ENCODE data around the gene UBE2QL1. TPM values are rescaled to one million over a fixed set of nuclear protein-coding genes. Genes with fewer than 3 reads are reported as not detected.

UBE2QL1 gene
- total RNA-seq, 1 donor from 2014 or later: 0.77 TPM

DNA sequence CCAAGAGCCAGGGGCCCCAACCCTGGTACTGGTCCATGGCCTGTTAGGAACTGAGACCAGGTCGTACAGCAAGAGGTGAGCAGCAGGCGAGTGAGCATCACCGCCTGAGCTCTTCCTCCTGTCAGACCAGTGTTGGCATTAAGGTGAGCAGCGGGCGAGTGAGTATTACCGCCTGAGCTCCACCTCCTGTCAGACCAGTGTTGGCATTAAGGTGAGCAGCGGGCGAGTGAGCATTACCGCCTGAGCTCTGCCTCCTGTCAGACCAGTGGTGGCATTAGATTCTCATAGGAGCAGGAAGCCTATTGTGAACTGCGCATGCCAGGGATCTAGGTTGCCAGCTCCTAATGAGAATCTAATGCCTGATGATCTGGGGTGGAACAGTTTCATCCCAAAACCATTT is 31.0 kb upstream of the UBE2QL1 start:
- H3K27me3 Mint-ChIP-seq: no peaks in the 10 kb centered on the region
- no peak overlapping the region for H3K27ac Mint-ChIP-seq
- no peaks in the 10 kb centered on the region for H3K4me1 Mint-ChIP-seq
- intact Hi-C loops (cut with micrococcal nuclease): no loop called here
- no peaks in the 10 kb centered on the region for H3K9me3 Mint-ChIP-seq
- H3K4me3 Mint-ChIP-seq: no peak overlapping the region
- no peak for DNase-seq
- no peaks in the 10 kb centered on the region for H3K36me3 Mint-ChIP-seq (ENCODE audit: low read depth)

DNA sequence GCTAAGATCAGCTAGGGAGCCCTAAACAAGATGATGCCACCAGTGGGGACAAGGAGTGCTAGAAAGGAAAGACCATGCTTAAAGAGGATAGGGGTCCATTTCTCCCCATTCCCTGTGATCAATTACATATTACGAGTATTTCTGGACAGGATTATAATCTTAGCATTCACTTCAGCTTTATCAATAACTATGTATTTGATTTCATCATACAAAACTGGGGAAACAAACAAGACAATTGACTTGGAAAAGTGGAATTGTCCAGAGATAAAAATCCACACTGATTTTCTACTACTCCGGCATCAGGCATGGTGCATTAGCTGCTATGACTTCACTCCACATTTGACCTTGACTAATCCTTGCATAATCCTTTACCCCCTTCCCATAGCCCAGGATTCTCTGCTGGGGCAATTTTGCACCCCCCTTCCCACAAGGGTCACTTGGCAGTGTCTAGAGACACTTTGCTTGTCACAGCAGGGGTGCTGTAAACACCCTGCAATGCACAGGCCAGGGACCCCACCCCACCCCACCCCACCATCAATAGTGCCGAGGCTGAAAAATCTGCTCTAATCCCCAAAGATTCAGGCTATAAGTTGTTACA is 29.9 kb upstream of the UBE2QL1 start:
- intact Hi-C loops (cut with micrococcal nuclease): no loop called here
- Mint-ChIP-seq H3K4me1 (no peaks in the 10 kb centered on the region), H3K27ac (no peak overlapping the region), H3K27me3 (no peaks in the 10 kb centered on the region), H3K9me3 (no peaks in the 10 kb centered on the region), H3K4me3 (no peak overlapping the region), H3K36me3 (ENCODE audit: low read depth) (no peaks in the 10 kb centered on the region)
- DNase-seq: no peak

DNA sequence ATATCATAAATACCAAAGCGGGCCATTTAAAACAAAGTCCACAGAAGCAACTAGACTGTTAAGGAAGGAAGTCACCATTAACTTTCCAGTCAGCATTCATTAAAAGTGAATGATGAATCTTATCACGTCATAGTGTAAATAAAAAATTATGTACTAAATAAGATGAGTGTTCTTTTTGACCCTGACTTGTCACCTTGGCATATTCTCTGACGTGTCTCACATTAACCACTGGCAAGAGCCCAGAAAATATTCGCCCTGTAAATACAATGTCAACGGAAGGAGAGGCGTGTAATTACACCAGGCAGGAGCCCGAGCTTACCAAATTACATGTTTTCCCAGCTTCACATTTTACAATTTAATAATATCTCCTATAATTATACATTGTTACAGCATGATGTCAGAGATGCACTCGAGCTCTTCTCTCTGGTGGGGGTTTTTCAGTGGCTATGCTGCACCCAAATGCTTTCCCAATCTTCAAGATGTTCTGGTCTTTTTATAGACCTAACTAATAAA is 29.3 kb upstream of the UBE2QL1 start:
- no peaks in the 10 kb centered on the region for H3K36me3 Mint-ChIP-seq (ENCODE audit: low read depth)
- no peak overlapping the region for H3K27ac Mint-ChIP-seq
- H3K27me3 Mint-ChIP-seq: no peaks in the 10 kb centered on the region

DNA sequence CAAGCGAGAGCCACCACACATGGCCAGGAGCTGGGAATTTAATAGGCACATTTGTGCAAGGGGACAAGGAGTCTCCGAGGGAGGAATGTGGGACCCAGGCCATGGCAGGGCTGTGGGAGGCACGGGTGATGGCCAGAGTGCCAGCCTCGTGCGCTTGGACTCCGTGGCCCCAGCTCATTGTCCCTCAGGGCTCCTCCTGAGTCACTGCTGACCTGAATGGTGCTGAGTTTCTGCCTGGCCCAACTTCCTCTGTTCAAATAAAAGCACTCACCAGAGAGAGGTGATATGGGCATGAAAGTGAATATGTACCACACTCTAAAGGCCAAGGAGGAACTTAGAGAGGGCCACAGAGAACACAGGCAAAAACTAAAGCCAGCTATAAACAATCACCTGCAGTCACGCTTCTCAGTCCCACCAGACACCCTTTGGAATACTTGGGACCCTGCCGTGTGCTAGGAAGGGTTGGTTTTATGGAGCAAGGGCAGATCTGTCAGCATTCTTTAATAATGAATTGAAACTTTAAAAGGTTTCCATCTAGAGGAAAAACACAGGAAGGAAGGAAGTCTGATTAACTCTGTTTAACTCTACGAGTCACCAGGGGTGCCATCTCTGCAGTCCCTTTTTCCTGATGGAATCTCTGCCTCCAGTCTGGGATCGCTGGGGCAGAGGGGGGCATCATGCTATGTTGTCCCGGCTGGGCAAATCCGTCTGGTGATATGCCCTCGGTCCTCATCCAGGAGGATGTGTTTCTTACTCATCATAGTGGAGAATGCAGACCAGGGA is 25.1 kb upstream of the UBE2QL1 start:
- Mint-ChIP-seq H3K4me3 (no peak overlapping the region), H3K36me3 (ENCODE audit: low read depth) (no peaks in the 10 kb centered on the region), H3K27ac (no peak overlapping the region), H3K27me3 (peaks cover 7% of the 10 kb centered on the region), H3K9me3 (no peaks in the 10 kb centered on the region), H3K4me1 (no peaks in the 10 kb centered on the region)
- no peak for DNase-seq
- intact Hi-C loops (cut with micrococcal nuclease): no loop called here

More for the DNA sequence above, 29.3 kb upstream of the UBE2QL1 start:
- H3K9me3 Mint-ChIP-seq: no peaks in the 10 kb centered on the region
- intact Hi-C loops (cut with micrococcal nuclease): no loop called here
- DNase-seq: no peak
- H3K4me3 Mint-ChIP-seq: no peak overlapping the region
- no peaks in the 10 kb centered on the region for H3K4me1 Mint-ChIP-seq

DNA sequence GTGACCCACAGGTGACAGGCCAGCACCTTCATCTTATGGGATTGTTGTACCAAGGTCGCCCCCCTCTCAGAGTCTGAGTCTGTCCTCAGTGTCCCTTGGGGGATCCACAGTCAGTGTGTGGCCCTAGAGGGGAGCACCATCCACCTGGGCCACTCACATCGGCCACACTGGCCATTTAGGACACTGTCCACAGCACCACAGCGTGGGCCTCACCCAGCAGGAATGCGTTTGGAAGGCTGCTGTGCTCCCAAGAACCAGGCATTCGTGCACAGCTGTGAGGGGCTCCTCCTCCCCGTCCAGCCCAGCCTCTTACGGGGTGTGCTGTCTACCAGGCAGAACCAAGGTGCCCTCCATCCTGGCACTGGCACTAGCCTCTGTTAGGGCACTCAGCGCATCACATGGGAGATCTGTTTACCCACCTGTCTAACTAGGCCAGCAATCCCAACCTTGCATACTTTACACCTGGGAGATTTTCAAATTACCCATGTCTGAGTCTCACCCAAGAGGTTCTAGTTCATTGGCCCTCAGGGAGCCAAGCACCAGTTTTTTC is 24.5 kb upstream of the UBE2QL1 start:
- Mint-ChIP-seq H3K27me3 (peaks cover 7% of the 10 kb centered on the region), H3K36me3 (ENCODE audit: low read depth) (no peaks in the 10 kb centered on the region), H3K9me3 (no peaks in the 10 kb centered on the region), H3K4me1 (no peaks in the 10 kb centered on the region), H3K4me3 (no peak overlapping the region), H3K27ac (no peak overlapping the region)
- DNase-seq: no peak
- intact Hi-C loops (cut with micrococcal nuclease): no loop called here

DNA sequence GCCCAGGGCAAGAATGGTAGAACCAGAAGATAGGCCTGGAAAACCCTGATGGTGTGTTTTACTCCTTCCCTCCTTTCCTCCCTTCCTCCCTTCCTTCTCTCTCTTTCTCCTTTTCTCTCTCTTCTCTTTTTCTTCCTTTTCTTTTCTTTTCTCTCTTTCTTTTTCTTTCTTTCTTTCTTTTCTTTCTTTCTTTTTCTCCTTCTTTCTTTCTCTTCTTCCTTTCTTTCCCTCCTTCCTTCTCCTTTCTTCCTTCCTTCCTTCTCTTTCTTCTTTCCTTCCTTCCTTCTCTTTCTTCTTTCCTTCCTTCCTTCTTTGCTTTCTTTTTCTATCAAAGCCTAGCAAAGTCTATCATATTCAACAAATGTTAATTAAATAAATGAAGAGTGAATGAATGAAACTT is 24.0 kb upstream of the UBE2QL1 start:
- Mint-ChIP-seq H3K4me3 (no peak overlapping the region), H3K27ac (no peak overlapping the region), H3K4me1 (no peaks in the 10 kb centered on the region), H3K27me3 (peaks cover 7% of the 10 kb centered on the region), H3K9me3 (no peaks in the 10 kb centered on the region), H3K36me3 (ENCODE audit: low read depth) (no peaks in the 10 kb centered on the region)
- intact Hi-C loops (cut with micrococcal nuclease): no loop called here
- DNase-seq: no peak

DNA sequence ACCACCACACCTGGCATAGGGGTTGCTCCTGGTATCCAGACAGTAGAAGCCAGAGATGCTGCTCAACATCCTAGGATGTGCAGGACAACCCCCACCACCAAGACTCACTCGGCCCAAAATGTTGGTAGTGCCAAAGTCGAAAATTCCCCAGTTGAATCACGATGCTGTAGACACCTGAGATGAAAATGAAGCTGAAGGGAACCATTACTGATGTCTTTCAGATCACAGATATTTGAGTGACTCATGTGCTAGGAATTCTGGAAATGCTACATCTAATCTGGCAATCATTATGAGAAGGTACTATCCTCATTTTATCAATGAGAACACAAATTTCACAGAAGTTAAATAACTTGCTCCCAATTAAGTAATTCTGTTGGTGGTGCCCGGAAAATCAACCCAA is 21.0 kb upstream of the UBE2QL1 start:
- Mint-ChIP-seq H3K36me3 (ENCODE audit: low read depth) (no peaks in the 10 kb centered on the region), H3K4me3 (no peak overlapping the region), H3K4me1 (no peaks in the 10 kb centered on the region), H3K27me3 (peaks cover 11% of the 10 kb centered on the region), H3K27ac (no peak overlapping the region), H3K9me3 (no peaks in the 10 kb centered on the region)
- intact Hi-C loops (cut with micrococcal nuclease): no loop called here
- DNase-seq: no peak

DNA sequence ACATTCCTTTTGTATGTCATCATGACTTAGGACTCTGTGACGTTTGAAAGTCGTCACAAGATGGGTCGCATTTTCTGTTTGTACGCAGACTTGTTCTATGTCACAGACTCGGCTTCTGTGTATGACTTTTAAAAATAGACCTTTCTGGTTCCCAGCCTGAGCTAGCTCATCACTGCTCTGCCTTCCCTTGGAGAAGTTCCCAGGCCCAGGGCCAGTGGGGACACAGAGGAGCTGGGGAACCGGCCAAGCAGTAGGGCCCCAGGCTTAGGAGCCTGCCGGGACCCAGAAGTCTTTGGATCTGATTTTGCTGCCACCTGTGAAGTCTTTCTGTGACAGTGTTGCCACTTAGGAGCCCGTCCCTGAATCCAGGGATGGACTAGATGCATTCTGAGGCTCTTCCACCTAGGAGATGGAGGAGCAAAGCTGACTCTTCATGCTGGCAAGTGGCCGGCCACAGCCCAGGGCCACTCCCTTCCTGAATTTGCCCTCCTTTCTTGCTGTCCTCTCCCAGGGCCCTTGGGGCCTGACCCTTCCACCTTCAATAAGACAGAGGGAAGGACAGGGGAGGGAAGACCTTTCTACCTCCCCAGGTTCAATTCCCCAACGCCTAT is 18.1 kb upstream of the UBE2QL1 start:
- Mint-ChIP-seq H3K4me3 (no peak overlapping the region), H3K36me3 (ENCODE audit: low read depth) (no peaks in the 10 kb centered on the region), H3K9me3 (no peaks in the 10 kb centered on the region), H3K27ac (no peak overlapping the region), H3K4me1 (no peaks in the 10 kb centered on the region), H3K27me3 (peaks cover 15% of the 10 kb centered on the region)
- DNase-seq: no peak
- intact Hi-C loops (cut with micrococcal nuclease): no loop called here

DNA sequence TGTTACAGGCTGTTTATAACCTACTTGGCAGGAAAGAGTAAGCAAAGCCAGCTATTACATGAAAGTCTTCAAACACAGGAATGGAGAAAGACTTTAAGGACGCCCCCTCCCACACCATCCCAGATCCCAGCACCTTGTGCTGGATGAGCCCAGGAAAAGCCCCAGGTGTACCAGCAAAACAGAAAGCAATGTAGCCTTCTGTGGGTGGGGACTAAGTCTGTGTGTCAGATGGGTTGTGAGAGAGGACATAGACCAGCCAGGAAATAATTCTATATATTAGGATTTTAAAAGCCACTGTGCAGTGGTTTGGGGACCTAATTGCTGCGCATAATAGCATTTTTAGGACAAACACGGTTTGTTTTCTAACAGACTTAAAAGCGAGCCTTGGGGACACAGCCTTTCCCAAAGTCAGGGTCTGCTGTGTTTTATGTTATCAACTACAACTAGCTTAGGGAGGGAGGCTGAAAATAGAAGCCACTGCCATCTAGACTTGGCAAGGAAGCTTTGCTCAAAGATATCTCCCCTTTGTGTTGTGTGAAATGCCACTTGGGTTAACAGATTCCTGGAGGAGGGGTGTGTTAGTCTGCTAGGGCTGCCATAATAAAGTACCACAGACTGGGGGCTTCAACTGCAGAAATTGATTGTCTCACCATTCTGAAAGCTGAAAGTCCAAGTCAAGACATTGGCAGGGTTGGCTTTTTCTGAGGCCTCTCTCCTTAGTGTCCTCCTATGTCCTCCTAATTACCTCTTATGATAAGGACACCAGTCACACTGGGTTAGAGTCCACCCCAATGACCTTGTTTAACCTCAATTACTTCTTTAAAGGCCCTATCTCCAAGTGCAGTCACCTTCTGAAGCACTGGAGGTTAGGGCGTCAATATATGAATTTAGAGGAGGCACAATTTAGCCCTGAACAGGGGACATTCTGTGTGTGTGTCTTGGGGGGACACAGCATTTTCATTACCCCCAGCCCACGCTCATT is 17.2 kb upstream of the UBE2QL1 start:
- intact Hi-C loops (cut with micrococcal nuclease): no loop called here
- peaks cover 17% of the 10 kb centered on the region for H3K27me3 Mint-ChIP-seq
- H3K9me3 Mint-ChIP-seq: no peaks in the 10 kb centered on the region
- DNase-seq: no peak
- H3K36me3 Mint-ChIP-seq (ENCODE audit: low read depth): no peaks in the 10 kb centered on the region
- H3K27ac Mint-ChIP-seq: no peak overlapping the region
- H3K4me3 Mint-ChIP-seq: no peak overlapping the region
- no peaks in the 10 kb centered on the region for H3K4me1 Mint-ChIP-seq

DNA sequence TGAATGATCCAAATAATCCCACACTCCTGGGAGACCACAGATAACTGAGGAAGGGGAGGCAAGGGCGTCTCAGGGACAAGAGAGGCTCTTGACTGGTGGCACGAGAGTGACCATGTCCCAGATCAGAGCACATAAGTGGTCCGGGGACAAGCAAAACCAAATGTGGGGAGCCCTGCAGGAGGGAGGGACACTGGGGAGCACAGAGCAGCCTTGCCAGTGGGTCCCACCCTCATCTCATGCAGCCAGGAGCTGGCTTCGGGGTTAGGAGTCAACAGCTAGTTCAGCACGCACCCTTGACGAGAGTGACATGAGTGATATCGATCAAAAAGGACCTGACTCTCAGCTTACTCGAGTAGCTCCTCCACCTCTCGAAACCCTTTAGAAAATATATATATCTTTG is 16.5 kb upstream of the UBE2QL1 start:
- Mint-ChIP-seq H3K4me3 (no peak overlapping the region), H3K27me3 (peaks cover 19% of the 10 kb centered on the region), H3K36me3 (ENCODE audit: low read depth) (no peaks in the 10 kb centered on the region), H3K9me3 (no peaks in the 10 kb centered on the region), H3K27ac (no peak overlapping the region), H3K4me1 (no peaks in the 10 kb centered on the region)
- DNase-seq: no peak
- intact Hi-C loops (cut with micrococcal nuclease): no loop called here

DNA sequence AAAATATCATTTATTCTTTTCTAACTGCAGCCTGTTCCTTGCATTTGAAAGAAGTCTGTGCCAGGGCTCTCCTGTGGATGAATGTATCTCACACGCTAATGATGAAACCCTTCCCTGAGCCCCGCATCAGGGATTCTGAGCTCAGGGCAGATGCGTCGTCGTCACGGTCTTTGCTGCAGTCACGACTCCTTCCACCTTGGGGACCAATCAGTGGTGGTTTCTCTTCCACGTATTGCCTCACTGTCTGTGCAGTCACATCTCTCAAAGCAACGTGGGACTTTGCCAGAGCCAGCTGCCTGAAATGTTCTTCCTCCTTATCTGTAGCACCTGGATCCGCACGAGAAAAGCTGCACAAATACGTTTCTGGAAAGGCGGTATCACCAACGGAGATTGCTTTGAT is 13.9 kb upstream of the UBE2QL1 start:
- H3K4me1 Mint-ChIP-seq: no peaks in the 10 kb centered on the region
- H3K36me3 Mint-ChIP-seq (ENCODE audit: low read depth): no peaks in the 10 kb centered on the region

DNA sequence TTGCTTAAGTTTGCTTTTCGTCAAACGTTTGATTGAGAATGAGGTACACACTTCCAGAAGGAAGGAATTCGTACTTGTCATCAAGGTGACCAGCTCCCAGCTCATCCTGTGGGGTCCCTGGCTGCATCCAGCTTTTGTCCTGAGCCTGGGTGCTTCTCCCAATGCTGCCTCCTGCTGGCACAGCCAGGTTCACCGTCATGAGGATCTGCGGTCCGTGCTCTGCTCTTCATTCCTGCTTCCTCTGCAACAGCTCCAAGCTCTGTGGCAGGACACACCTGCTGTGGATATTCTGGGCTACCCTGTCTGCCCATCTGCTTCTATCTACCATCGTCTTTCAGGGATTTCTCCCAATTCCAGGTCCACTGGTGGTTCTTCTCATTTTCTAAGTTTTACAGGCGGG is 13.3 kb upstream of the UBE2QL1 start:
- H3K36me3 Mint-ChIP-seq (ENCODE audit: low read depth): no peaks in the 10 kb centered on the region
- H3K27ac Mint-ChIP-seq: no peak overlapping the region
- H3K4me3 Mint-ChIP-seq: no peak overlapping the region
- H3K9me3 Mint-ChIP-seq: no peaks in the 10 kb centered on the region
- H3K27me3 Mint-ChIP-seq: peaks cover 23% of the 10 kb centered on the region
- peak; percentile 62 for DNase-seq
- intact Hi-C loops (cut with micrococcal nuclease): no loop called here
- no peaks in the 10 kb centered on the region for H3K4me1 Mint-ChIP-seq

More for the DNA sequence above, 13.9 kb upstream of the UBE2QL1 start:
- intact Hi-C loops (cut with micrococcal nuclease): no loop called here
- H3K27me3 Mint-ChIP-seq: peaks cover 21% of the 10 kb centered on the region
- no peak for DNase-seq
- no peaks in the 10 kb centered on the region for H3K9me3 Mint-ChIP-seq
- H3K27ac Mint-ChIP-seq: no peak overlapping the region
- no peak overlapping the region for H3K4me3 Mint-ChIP-seq

DNA sequence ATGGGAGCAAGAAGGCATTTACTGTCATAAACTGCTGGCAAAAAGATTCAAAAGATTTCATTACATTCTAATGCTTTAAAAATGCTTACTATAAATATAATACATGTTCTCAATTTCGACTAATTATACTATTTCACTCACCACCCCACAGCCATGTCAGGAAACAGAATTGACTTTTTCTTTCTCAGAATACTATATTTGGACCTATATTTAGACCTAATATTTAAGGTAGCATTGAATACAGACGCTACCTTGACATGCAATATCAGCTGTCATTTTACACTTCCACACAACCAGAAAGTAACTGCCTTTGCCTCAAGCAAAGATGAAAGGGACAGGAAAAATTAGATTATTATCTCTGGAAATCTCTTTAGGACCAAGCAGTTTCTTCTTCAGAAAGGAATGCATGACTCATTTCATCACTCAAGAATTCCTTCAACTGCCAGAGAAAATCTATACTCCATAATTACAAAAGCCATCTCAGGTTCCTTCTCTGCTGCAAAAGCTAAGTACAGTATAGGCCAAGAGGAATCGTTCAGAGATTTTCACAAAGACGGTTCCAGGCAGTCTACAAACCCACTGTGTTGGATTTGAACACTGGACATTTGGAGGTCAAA is 11.8 kb upstream of the UBE2QL1 start:
- Mint-ChIP-seq H3K9me3 (no peaks in the 10 kb centered on the region), H3K4me1 (no peaks in the 10 kb centered on the region), H3K27ac (no peak overlapping the region), H3K36me3 (ENCODE audit: low read depth) (no peaks in the 10 kb centered on the region), H3K4me3 (no peak overlapping the region), H3K27me3 (peaks cover 26% of the 10 kb centered on the region)
- intact Hi-C loops (cut with micrococcal nuclease): no loop called here
- DNase-seq: no peak

Data from activated CD4-positive, alpha-beta T cell treated with anti-CD3 and anti-CD28 coated beads, Interleukin-2, amount 10 ng/mL, durations not matched to agents 24 days and 14 days (primary cell).